Activated CD8-positive, alpha-beta T cell treated with anti-CD3 and anti-CD28 coated beads for 36 hours (primary cell): Measurements from ENCODE around the gene AUH. TPM values are rescaled to one million over a fixed set of nuclear protein-coding genes. Genes with fewer than 3 reads are reported as not detected.
"Not testable (repeated sequence)": the region's sequence is repeated elsewhere in the genome, so short reads cannot be mapped to it uniquely, and the experiment has no call there.

Experiments used
- ATAC-seq: fragments of 200-7000 bp; cut with Tn5 transposase; one replicate; pipeline ENCODE4 v1.10.0; 2021; ENCODE audit warnings: mild to moderate bottlenecking, moderate library complexity
- CTCF ChIA-PET: fragments of 350-600 bp; sonication (Branson Sonifier 250); formaldehyde crosslinking; loops from one replicate; lab custom pipeline; 2021; ENCODE audit warnings: antibody characterized with exemption; lab: Charles Lee
- POLR2A ChIA-PET: fragments of 350-600 bp; sonication (Branson Sonifier 250); formaldehyde crosslinking; loops from one replicate; lab custom pipeline; 2021; ENCODE audit warnings: antibody characterized with exemption; lab: Charles Lee
- DNase-seq: peaks from one replicate; pipeline ENCODE4 v3.0.0-alpha.2; 2020
- H3K27ac Mint-ChIP-seq: one replicate; pipeline ENCODE4 v1.8.0; 2021; ENCODE audit warnings: mild to moderate bottlenecking, mixed read lengths
- H3K27me3 Mint-ChIP-seq: one replicate; pipeline ENCODE4 v1.8.0; 2021; ENCODE audit warnings: mixed read lengths
- H3K36me3 Mint-ChIP-seq: one replicate; pipeline ENCODE4 v1.8.0; 2021; ENCODE audit warnings: low read depth, mixed read lengths
- H3K4me1 Mint-ChIP-seq: one replicate; pipeline ENCODE4 v1.8.0; 2021; ENCODE audit warnings: low read depth, mixed read lengths
- H3K4me3 Mint-ChIP-seq: one replicate; pipeline ENCODE4 v1.8.0; 2021; ENCODE audit warnings: mild to moderate bottlenecking, moderate library complexity, mixed read lengths
- H3K9me3 Mint-ChIP-seq: one replicate; pipeline ENCODE4 v1.8.0; 2021; ENCODE audit warnings: mixed read lengths
- CTCF ChIP-seq: fragments of 200-600 bp; IDR thresholded peaks from one replicate; pipeline ENCODE4 v1.8.0; 2022; ENCODE audit warnings: antibody characterized with exemption, mild to moderate bottlenecking
- intact Hi-C: fragments of 100-400 bp; cut with micrococcal nuclease; formaldehyde crosslinking; loops from one replicate; pipeline ENCODE4 v1.10.0; 2022
- total RNA-seq, 2 experiments: library from RNA; stranded (reverse); gene quantifications; one replicate each; pipeline ENCODE4 v1.2.3, GENCODE V29; 2021

Gene AUH
- total RNA-seq, 2 experiments from 2014 or later, result 30.8 to 31.1 TPM

GRCh38 chr9:91199739-91200497 is 161.8 kb downstream of the AUH start:
- H3K27me3 Mint-ChIP-seq, result no peaks in the 10 kb centered on the region
- intact Hi-C loops, result loop anchor here (10.0 kb wide), 1 partner anchor 55 kb away; no protein-coding TSS in a partner anchor
- DNase-seq, result no peak
- TF ChIP-seq CTCF, result no peak
- ATAC-seq, result peak; percentile 25
- ChIA-PET POLR2A (interaction anchor here (0.6 to 1.7 kb wide), 5 partner anchors 8 to 100 kb away, joined by 3 to 8 read pairs (median 3); no protein-coding TSS in a partner anchor), CTCF (interaction anchor here (0.7 to 2.3 kb wide), 5 partner anchors 8 to 162 kb away, joined by 3 to 8 read pairs (median 4); no protein-coding TSS in a partner anchor)
- H3K9me3 Mint-ChIP-seq, result peaks cover 37% of the 10 kb centered on the region
- H3K36me3 Mint-ChIP-seq, result peaks cover 51% of the 10 kb centered on the region
- H3K27ac Mint-ChIP-seq, result peak overlapping the region; percentile 62
- peaks cover 58% of the 10 kb centered on the region for H3K4me1 Mint-ChIP-seq
- no peak overlapping the region for H3K4me3 Mint-ChIP-seq

- not testable (repeated sequence) for DNase-seq, ATAC-seq, H3K27ac Mint-ChIP-seq, H3K4me3 Mint-ChIP-seq, H3K27me3 Mint-ChIP-seq
- ChIA-PET POLR2A (interaction anchor here (1.6 to 2.7 kb wide), 2 partner anchors 9 to 48 kb away, joined by 7 to 8 read pairs; no protein-coding TSS in a partner anchor), CTCF (interaction anchor here (0.6 to 2.3 kb wide), 5 partner anchors 8 to 35 kb away, joined by 3 to 8 read pairs (median 4); no protein-coding TSS in a partner anchor)
- Mint-ChIP-seq H3K9me3 (peaks cover 34% of the 10 kb centered on the region), H3K4me1 (peaks cover 62% of the 10 kb centered on the region), H3K36me3 (peaks cover 45% of the 10 kb centered on the region)
- intact Hi-C loops, result loop anchor here (10.0 kb wide), 1 partner anchor 56 kb away; no protein-coding TSS in a partner anchor
Observed at GRCh38 chr9:91198881-91199280, 162.8 kb downstream of the AUH start.

- ATAC-seq, result no peak
- no peak overlapping the region for H3K4me3 Mint-ChIP-seq
- H3K27me3 Mint-ChIP-seq, result no peaks in the 10 kb centered on the region
- H3K36me3 Mint-ChIP-seq, result peaks cover 44% of the 10 kb centered on the region
- H3K4me1 Mint-ChIP-seq, result peaks cover 64% of the 10 kb centered on the region
- ChIA-PET POLR2A (interaction anchor here (1.3 to 2.7 kb wide), 3 partner anchors 10 to 67 kb away, joined by 3 to 8 read pairs (median 7); no protein-coding TSS in a partner anchor), CTCF (interaction anchor here (0.6 to 2.3 kb wide), 5 partner anchors 12 to 41 kb away, joined by 3 to 5 read pairs (median 3); no protein-coding TSS in a partner anchor)
- H3K9me3 Mint-ChIP-seq, result peaks cover 34% of the 10 kb centered on the region
- TF ChIP-seq CTCF, result no peak
- H3K27ac Mint-ChIP-seq, result no peak overlapping the region
- intact Hi-C loops, result loop anchor here (10.0 kb wide), 1 partner anchor 56 kb away; no protein-coding TSS in a partner anchor
- DNase-seq, result no peak
Observed at GRCh38 chr9:91198405-91198804, 163.3 kb downstream of the AUH start.

GRCh38 chr9:91197232-91198181 is 164.2 kb downstream of the AUH start:
- H3K27me3 Mint-ChIP-seq, result no peaks in the 10 kb centered on the region
- H3K4me1 Mint-ChIP-seq, result peaks cover 67% of the 10 kb centered on the region
- CTCF ChIA-PET, result interaction anchor here (0.9 to 1.2 kb wide), 4 partner anchors 33 to 108 kb away, joined by 3 to 4 read pairs (median 3); no protein-coding TSS in a partner anchor
- H3K27ac Mint-ChIP-seq, result no peak overlapping the region
- peaks cover 31% of the 10 kb centered on the region for H3K9me3 Mint-ChIP-seq
- H3K4me3 Mint-ChIP-seq, result no peak overlapping the region
- ATAC-seq, result no peak
- POLR2A ChIA-PET, result interaction anchor here (1.3 to 7.0 kb wide), 3 partner anchors 10 to 66 kb away, joined by 3 to 53 read pairs (median 7); no protein-coding TSS in a partner anchor
- intact Hi-C loops, result loop anchor here (10.0 kb wide), 1 partner anchor 57 kb away; no protein-coding TSS in a partner anchor
- H3K36me3 Mint-ChIP-seq, result peaks cover 39% of the 10 kb centered on the region
- DNase-seq, result no peak
- no peak for TF ChIP-seq CTCF
